Keratinocyte (primary cell): Measurements from ENCODE around the gene TUBGCP3.

Experiments
- CTCF ChIP-seq, 3 experiments: IDR thresholded peaks in 1 of 3; conservative IDR thresholded peaks in 1 of 3; optimal IDR thresholded peaks in 1 of 3; 2 replicates in 2 of 3; 3 replicates in 1 of 3; pipeline versions ENCODE3 to v1.5.1; 2011; ENCODE audit warnings: low read length in 3 of 3, mild to moderate bottlenecking in 3 of 3, moderate library complexity in 2 of 3, control low read depth in 1 of 3, inconsistent platforms in 1 of 3; ENCODE audit not compliant: insufficient read depth in 2 of 3; ENCODE audit errors: extremely low read depth in 1 of 3
- EZH2 ChIP-seq: IDR thresholded peaks from one replicate; pipeline ENCODE4 v1.6.1; 2012; ENCODE audit warnings: inconsistent platforms, mild to moderate bottlenecking, low read length, moderate library complexity

- TF ChIP-seq EZH2, result no peak
- TF ChIP-seq CTCF (optimal IDR thresholded peaks at IDR 0.05 in 1 of 3, IDR thresholded peaks at IDR 0.05 in 1 of 3, conservative IDR thresholded peaks at IDR 0.05 in 1 of 3; ENCODE audit: extremely low read depth in 1 of 3, insufficient read depth in 2 of 3, low read length in 3 of 3), result peak in 1 of 3 experiments; percentile 43
Observed at GRCh38 chr13:112587212-112587763, 665 bp downstream of the TUBGCP3 start.
